Activated naive CD8-positive, alpha-beta T cell treated with anti-CD3 and anti-CD28 coated beads, Interleukin-2, amount 10 ng/mL, durations not matched to agents 7 days and 5 days (primary cell): Measurements from ENCODE around the gene CARD11. TPM values are rescaled to one million over a fixed set of nuclear protein-coding genes. Genes with fewer than 3 reads are reported as not detected.
A peak's percentile ranks its signal among the peaks of the same experiment; 100 is the strongest.

ENCODE experiments used
- ATAC-seq: fragments of 150-1000 bp; cut with Tn5 transposase; one replicate; pipeline ENCODE4 v1.10.0; 2021; ENCODE audit warnings: low read depth, moderate library complexity
- POLR2A ChIA-PET: fragments of 350-600 bp; sonication (Branson Sonifier 250); formaldehyde crosslinking; loops from one replicate; lab custom pipeline; 2021; ENCODE audit warnings: antibody characterized with exemption; lab: Charles Lee
- DNase-seq: peaks from one replicate; pipeline ENCODE4 v3.0.0; 2021
- H3K27ac Mint-ChIP-seq: one replicate; pipeline ENCODE4 v1.8.0; 2022; ENCODE audit warnings: mild to moderate bottlenecking, mixed read lengths
- H3K27me3 Mint-ChIP-seq: one replicate; pipeline ENCODE4 v1.8.0; 2022; ENCODE audit warnings: mild to moderate bottlenecking, moderate library complexity, mixed read lengths
- H3K36me3 Mint-ChIP-seq: one replicate; pipeline ENCODE4 v1.8.0; 2021; ENCODE audit warnings: mild to moderate bottlenecking, mixed read lengths
- H3K4me1 Mint-ChIP-seq: one replicate; pipeline ENCODE4 v1.8.0; 2021; ENCODE audit warnings: mixed read lengths
- H3K4me3 Mint-ChIP-seq: one replicate; pipeline ENCODE4 v1.8.0; 2022; ENCODE audit warnings: mild to moderate bottlenecking, moderate library complexity, mixed read lengths
- H3K9me3 Mint-ChIP-seq: one replicate; pipeline ENCODE4 v1.8.0; 2021; ENCODE audit warnings: mixed read lengths
- total RNA-seq, 2 experiments: library from RNA; stranded (reverse); gene quantifications; one replicate each; pipeline ENCODE4 v1.2.3, GENCODE V29; 2021

Gene CARD11
- total RNA-seq, 2 experiments from 2014 or later: 140 to 151 TPM

GRCh38 chr7:2950578-2950977 is 93.1 kb downstream of the CARD11 start:
- Mint-ChIP-seq H3K4me1 (peaks cover 60% of the 10 kb centered on the region), H3K27me3 (no peaks in the 10 kb centered on the region), H3K36me3 (peaks cover 78% of the 10 kb centered on the region), H3K4me3 (no peak overlapping the region), H3K9me3 (peaks cover 19% of the 10 kb centered on the region), H3K27ac (peak overlapping the region; percentile 11)
- ATAC-seq (no peak), DNase-seq (no peak)
- POLR2A ChIA-PET: no interaction called here

DNA sequence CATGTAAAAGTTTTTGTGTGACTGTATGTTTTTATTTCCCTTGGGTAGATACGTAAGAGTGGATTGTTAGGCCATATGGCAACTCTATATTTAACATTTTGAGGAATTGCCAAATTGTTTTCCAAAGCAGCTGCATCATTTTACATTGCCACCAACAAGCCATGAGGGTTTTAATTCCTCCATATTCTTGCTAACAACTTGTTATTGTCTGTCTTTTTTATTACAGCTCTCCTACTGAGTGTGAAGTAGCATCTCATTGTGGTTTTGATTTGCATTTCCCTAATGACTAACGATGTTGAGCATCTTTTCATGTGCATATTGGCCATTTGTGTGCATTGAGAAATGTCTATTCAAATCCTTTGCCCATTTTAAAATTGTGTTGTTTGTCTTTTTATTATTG is 94.9 kb downstream of the CARD11 start:
- POLR2A ChIA-PET: no interaction called here
- Mint-ChIP-seq H3K36me3 (peaks cover 85% of the 10 kb centered on the region), H3K27ac (no peak overlapping the region), H3K9me3 (peaks cover 19% of the 10 kb centered on the region), H3K4me3 (no peak overlapping the region), H3K4me1 (peaks cover 41% of the 10 kb centered on the region), H3K27me3 (no peaks in the 10 kb centered on the region)
- no peak for DNase-seq
- no peak for ATAC-seq

DNA sequence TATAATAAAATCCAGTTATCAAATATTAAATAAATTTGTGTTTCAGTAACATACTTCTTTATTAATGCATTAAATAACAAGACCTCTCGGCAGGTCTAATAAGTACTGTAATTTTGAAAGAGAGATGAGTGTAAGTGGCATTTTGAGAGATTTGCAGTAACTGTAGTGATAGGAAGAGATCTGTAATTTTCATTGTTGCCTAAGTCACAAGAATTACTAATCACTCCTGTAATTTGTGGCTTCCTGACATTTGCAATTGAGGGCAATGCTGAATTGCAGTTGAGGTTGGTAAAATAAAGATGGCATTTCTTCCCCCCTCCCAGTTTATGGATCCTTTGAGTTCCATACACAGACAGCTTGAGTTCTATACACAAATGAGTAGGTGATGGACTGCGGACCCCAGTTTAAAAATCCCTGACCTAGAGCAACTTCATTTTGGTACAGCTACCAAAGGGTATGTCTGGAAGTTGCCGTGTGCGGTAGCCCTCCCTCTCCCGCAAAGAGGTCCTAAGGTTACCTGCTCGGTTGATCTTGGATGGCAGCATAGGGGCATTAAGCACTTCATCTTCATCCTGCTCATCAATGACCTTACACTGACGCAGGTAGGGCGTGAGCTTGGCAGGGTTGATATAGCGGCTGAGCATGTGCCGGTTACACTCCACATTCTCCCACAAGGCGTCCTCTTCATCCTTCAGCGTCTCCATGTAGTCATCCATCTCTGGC is 96.4 kb downstream of the CARD11 start:
- Mint-ChIP-seq H3K4me1 (peaks cover 36% of the 10 kb centered on the region), H3K9me3 (peaks cover 20% of the 10 kb centered on the region), H3K36me3 (peaks cover 86% of the 10 kb centered on the region), H3K27me3 (no peaks in the 10 kb centered on the region), H3K27ac (no peak overlapping the region), H3K4me3 (no peak overlapping the region)
- DNase-seq (peak; percentile 5), ATAC-seq (no peak)
- POLR2A ChIA-PET: no interaction called here

GRCh38 chr7:2945171-2945570 is 98.5 kb downstream of the CARD11 start:
- Mint-ChIP-seq H3K27ac (no peak overlapping the region), H3K9me3 (peaks cover 6% of the 10 kb centered on the region), H3K4me1 (peaks cover 28% of the 10 kb centered on the region), H3K36me3 (peaks cover 82% of the 10 kb centered on the region), H3K4me3 (no peak overlapping the region), H3K27me3 (no peaks in the 10 kb centered on the region)
- ATAC-seq (no peak), DNase-seq (no peak)
- POLR2A ChIA-PET: no interaction called here

DNA sequence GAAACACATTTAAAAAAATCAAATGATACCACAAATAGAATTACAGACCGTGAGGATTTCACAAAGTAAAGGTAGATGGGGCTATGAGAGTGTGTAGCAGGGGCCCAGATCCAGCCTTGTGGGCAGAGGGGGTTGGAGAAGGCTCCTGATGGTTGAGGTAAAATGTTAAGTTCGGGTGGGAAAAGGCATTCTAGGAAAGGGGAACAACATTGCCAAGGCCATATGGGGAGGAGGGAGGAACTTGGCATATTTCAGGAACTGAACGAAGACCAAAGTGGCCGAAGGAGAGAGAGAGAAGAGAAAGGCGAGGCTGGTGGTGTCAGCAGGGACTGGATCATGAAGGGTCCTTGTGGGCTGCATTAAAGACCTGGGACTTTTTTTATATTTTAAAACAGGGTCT is 98.9 kb downstream of the CARD11 start:
- POLR2A ChIA-PET: interaction anchor here (0.9 kb wide), 1 partner anchor 10 kb away, joined by 3 read pairs; no protein-coding TSS in a partner anchor
- H3K4me3 Mint-ChIP-seq: no peak overlapping the region

DNA sequence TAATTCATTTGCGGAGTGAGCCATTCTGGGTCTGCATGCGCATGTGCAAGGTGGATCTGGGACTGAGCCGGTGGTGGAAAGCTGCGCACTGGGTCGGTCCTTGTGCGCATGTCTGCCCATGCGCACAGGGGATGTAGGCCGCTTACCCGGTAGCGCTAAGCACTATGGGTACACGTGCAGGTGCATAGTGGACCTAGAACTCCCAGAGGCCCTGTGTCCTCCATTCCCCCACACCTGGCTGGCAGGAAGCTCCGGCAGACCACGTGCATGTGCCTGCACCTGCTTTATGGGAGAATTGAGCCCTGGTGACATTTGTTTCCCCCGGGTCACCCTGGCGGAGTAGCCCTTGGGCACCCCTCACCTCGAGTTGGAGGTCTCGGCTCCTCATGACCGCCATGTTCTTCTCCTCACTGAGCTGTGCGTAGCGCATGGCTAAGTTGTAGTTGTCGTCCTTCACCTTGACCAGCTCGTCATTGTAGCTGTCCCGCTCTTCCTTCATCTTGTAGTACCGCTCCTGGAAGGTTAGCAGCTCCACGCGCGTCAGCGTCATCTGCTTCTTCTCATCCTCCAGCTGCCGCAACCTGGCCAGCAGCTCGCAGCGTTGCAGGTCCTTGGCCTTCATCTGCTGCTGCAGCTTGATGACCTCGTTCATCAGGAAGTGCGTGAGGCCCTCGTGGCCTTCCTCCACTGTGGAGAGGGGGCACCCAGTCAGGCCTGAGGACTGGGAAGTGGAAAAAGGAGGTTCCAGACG is 99.6 kb downstream of the CARD11 start:
- no peaks in the 10 kb centered on the region for H3K27me3 Mint-ChIP-seq
- H3K36me3 Mint-ChIP-seq: peaks cover 76% of the 10 kb centered on the region
- no peak overlapping the region for H3K27ac Mint-ChIP-seq
- H3K4me1 Mint-ChIP-seq: peaks cover 29% of the 10 kb centered on the region
- ATAC-seq (no peak), DNase-seq (peak; percentile 15)
- H3K9me3 Mint-ChIP-seq: peaks cover 1% of the 10 kb centered on the region
- POLR2A ChIA-PET: interaction anchor here (0.6 to 0.9 kb wide), 2 partner anchors 10 to 296 kb away, joined by 3 to 4 read pairs; no protein-coding TSS in a partner anchor
- no peak overlapping the region for H3K4me3 Mint-ChIP-seq

More for the DNA sequence above, 98.9 kb downstream of the CARD11 start:
- no peak overlapping the region for H3K27ac Mint-ChIP-seq
- H3K27me3 Mint-ChIP-seq: no peaks in the 10 kb centered on the region
- peaks cover 5% of the 10 kb centered on the region for H3K9me3 Mint-ChIP-seq
- peaks cover 30% of the 10 kb centered on the region for H3K4me1 Mint-ChIP-seq
- DNase-seq (no peak), ATAC-seq (no peak)
- H3K36me3 Mint-ChIP-seq: peaks cover 79% of the 10 kb centered on the region

- H3K9me3 Mint-ChIP-seq: peaks cover 1% of the 10 kb centered on the region
- no peak for ATAC-seq
These were observed 102.3 kb downstream of the CARD11 start for GRCh38 chr7:2941216-2941859.

GRCh38 chr7:2940466-2940865 is 103.2 kb downstream of the CARD11 start:
- no peak overlapping the region for H3K4me3 Mint-ChIP-seq
- DNase-seq (no peak), ATAC-seq (no peak)
- H3K27me3 Mint-ChIP-seq: no peaks in the 10 kb centered on the region
- H3K27ac Mint-ChIP-seq: peak overlapping the region; percentile 64
- peaks cover 55% of the 10 kb centered on the region for H3K36me3 Mint-ChIP-seq
- peaks cover 1% of the 10 kb centered on the region for H3K9me3 Mint-ChIP-seq
- POLR2A ChIA-PET: no interaction called here
- H3K4me1 Mint-ChIP-seq: peaks cover 19% of the 10 kb centered on the region

More at GRCh38 chr7:2941216-2941859, 102.3 kb downstream of the CARD11 start:
- H3K27me3 Mint-ChIP-seq: no peaks in the 10 kb centered on the region
- H3K4me1 Mint-ChIP-seq: peaks cover 19% of the 10 kb centered on the region
- H3K4me3 Mint-ChIP-seq: no peak overlapping the region
- POLR2A ChIA-PET: interaction anchor here (0.6 kb wide), 3 partner anchors 15 to 146 kb away, joined by 5 to 6 read pairs (median 5); no protein-coding TSS in a partner anchor
- DNase-seq: no peak
- peaks cover 60% of the 10 kb centered on the region for H3K36me3 Mint-ChIP-seq
- no peak overlapping the region for H3K27ac Mint-ChIP-seq

DNA sequence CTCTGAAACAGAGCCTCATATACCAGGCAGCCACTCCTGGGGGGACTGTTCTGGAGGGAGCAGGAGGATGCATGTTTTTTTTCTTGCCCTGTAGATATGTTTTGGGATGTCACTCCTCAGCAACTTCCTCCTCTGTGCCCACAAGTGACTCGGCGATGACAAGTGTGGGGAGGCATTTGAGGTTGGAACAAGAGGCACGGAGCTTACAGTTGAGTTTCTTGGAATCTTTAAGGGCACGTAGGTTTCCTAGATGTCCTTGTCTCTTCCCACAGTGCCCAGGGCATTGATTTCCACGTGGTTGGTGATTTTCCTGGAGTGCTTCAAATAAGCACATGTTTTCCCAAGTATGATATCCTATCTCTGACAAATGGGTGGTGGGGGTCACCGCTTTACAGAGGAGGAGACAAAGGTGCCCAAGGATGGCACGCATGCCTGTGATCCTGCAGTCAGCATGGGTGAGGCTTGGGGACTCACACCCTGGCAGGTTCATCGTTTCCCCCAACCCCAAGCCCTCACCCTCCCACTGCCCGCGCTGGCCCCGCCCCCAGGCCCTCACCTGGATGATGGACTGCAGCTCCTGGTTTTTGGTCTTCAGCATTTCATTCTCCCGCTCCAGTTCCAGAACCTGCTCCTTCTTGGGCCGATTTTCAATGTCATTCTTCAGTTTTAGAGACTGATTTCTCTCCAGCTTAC is 104.3 kb downstream of the CARD11 start:
- no peak for ATAC-seq
- Mint-ChIP-seq H3K27ac (peak overlapping the region; percentile 63), H3K4me1 (peaks cover 19% of the 10 kb centered on the region), H3K27me3 (no peaks in the 10 kb centered on the region), H3K4me3 (no peak overlapping the region), H3K9me3 (peaks cover 1% of the 10 kb centered on the region), H3K36me3 (peaks cover 52% of the 10 kb centered on the region)
- DNase-seq: peak; percentile 20
- POLR2A ChIA-PET: no interaction called here

GRCh38 chr7:2938514-2939192 is 105.0 kb downstream of the CARD11 start:
- POLR2A ChIA-PET: no interaction called here
- H3K4me3 Mint-ChIP-seq: no peak overlapping the region
- peaks cover 19% of the 10 kb centered on the region for H3K4me1 Mint-ChIP-seq
- H3K9me3 Mint-ChIP-seq: peaks cover 1% of the 10 kb centered on the region
- no peak for ATAC-seq
- H3K36me3 Mint-ChIP-seq: peaks cover 49% of the 10 kb centered on the region
- peak; percentile 6 for DNase-seq
- H3K27ac Mint-ChIP-seq: no peak overlapping the region
- H3K27me3 Mint-ChIP-seq: no peaks in the 10 kb centered on the region

DNA sequence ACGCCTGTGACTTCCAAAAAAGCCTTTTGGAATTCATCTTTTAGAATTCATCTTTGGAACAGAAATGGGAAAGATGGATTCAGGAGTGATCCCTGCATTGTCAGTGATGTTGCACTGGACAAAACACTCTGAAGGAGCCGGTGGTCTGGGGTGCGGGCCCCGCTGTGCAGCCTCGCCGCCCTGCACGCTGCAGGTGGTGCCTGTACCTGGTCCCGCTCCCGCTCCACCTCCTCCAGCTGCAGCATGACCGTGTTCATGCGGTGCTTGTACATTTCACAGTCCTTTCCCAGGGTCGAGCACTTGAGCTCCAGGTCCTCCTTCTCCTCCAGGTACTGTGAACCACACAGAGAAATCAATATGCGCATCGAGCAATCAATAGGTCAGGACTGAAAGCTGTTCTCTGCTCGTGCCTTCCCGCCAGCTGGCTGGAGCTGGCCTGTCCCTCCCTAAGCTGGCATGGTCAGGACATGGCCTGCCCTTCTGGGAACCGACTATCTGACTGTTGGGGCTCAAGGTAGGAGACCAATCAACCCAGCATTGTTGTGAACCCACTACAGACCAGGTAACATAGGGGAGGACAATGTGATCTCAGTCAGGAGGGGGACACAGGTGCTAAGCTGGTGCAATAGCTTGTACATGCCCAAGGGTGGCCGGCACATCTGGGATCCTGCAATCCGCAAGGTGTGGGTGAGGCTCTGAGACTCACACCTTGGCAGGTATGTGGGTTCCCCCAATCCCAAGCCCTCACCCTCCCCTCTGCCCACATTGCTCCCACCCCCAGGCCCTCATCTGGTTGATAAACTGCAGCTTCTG is 105.8 kb downstream of the CARD11 start:
- Mint-ChIP-seq H3K4me3 (no peak overlapping the region), H3K9me3 (peaks cover 1% of the 10 kb centered on the region), H3K27ac (no peak overlapping the region), H3K4me1 (peaks cover 18% of the 10 kb centered on the region), H3K27me3 (no peaks in the 10 kb centered on the region), H3K36me3 (peaks cover 47% of the 10 kb centered on the region)
- ATAC-seq (no peak), DNase-seq (peak; percentile 26)
- POLR2A ChIA-PET: no interaction called here
